ENCODE results near the gene PIGU. TPM values are rescaled to one million over a fixed set of nuclear protein-coding genes. Genes with fewer than 3 reads are reported as not detected.
"Not testable (repeated sequence)": the region's sequence is repeated elsewhere in the genome, so short reads cannot be mapped to it uniquely, and the experiment has no call there.

PIGU gene
- total RNA-seq, 4 donors from 2014 or later = 9.5 to 17.5 (median 12.5) TPM

DNA sequence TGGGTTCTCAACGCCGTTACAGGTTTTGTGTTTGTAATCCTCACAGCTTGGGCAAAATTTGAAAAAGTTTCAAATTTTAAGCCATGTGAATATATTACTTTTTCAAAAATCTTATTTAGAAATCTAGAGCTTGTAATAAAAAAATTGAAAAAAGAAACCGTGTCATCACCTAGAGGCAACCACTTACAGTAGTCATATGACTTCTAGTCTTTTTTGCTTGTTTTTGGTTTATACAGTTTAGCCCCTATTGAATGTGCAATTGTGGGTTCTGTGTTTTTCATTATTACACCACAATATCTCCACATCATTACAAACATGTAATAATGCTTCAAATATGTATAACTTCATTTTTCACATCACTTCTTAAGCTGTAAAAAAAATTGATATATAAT is 159.8 kb downstream of the PIGU start:
- no peaks in the 10 kb centered on the region for H3K27me3 ChIP-seq
- peak overlapping the region; percentile 61 to 72 for H3K4me3 ChIP-seq
- H3K27ac ChIP-seq = peak overlapping the region; percentile 97 to 98
- no peaks in the 10 kb centered on the region for H3K9me3 ChIP-seq
- DNase-seq = no peak
- no peaks in the 10 kb centered on the region for H3K36me3 ChIP-seq
- H3K4me1 ChIP-seq = peaks cover 0 to 6% of the 10 kb centered on the region in 2 donors
- intact Hi-C loops (cut with DNase I; ENCODE audit: low total_unique reads) = no loop called here
- TF ChIP-seq, protein P1, sequence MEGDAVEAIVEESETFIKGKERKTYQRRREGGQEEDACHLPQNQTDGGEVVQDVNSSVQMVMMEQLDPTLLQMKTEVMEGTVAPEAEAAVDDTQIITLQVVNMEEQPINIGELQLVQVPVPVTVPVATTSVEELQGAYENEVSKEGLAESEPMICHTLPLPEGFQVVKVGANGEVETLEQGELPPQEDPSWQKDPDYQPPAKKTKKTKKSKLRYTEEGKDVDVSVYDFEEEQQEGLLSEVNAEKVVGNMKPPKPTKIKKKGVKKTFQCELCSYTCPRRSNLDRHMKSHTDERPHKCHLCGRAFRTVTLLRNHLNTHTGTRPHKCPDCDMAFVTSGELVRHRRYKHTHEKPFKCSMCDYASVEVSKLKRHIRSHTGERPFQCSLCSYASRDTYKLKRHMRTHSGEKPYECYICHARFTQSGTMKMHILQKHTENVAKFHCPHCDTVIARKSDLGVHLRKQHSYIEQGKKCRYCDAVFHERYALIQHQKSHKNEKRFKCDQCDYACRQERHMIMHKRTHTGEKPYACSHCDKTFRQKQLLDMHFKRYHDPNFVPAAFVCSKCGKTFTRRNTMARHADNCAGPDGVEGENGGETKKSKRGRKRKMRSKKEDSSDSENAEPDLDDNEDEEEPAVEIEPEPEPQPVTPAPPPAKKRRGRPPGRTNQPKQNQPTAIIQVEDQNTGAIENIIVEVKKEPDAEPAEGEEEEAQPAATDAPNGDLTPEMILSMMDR (IDR thresholded peaks at IDR 0.05) = no peak
- TF ChIP-seq POLR2A (IDR thresholded peaks at IDR 0.05) = no peak

DNA sequence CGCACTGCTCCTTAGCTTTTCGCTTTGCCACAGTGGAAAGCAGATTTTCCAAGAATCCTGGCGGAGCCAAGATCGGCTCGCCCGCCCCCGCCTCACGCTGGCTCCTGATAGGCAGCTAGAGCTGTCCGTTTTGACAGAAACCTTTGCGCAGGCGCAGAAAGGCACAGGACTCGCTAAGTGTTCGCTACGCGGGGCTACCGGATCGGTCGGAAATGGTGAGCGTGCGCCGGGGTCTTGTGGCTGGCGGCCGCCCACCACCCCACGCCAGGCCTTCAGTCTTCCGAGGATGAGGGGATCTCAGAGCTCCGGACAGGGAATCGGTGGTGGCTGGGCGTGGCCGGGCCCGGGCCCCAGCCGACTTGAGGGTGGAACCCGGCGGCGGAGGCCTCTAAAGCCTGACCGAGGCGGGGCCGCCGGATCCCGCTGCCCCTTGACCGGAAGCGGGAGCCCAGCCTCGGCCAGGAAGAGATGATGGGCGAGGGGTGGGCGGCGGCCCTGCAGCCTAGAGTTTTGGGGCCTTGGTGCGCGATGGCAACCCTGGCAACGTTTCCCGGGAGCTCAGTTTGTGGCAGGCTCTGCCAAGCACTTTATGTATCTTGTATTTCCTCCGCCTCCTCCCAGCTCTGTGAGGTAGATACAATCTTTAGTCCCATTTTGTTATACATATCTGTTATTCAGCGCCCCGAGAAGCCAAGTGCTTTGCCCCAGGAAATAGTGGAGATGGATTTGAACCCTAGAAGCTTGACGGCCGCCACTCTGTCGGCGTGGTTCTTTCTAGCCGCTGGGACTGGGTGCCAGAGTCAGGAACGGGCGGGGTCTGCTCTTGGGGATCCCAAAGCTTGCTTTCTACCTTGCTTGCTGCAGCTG is 160.4 kb downstream of the PIGU start, which contains the start of gene DYNLRB1:
Gene DYNLRB1 (plus strand): TSS at position 176 of the 867 bp plus-strand sequence. CDS start 37 bp downstream, at position 213.
- peak; percentile 97 to 98 for DNase-seq
- intact Hi-C loops (cut with DNase I; ENCODE audit: low total_unique reads) = no loop called here
- H3K4me1 ChIP-seq = peaks cover 0 to 6% of the 10 kb centered on the region in 2 donors
- peak within 1 kb of the TSS; percentile 97 to 98 for H3K27ac ChIP-seq
- H3K9me3 ChIP-seq = no peaks in the 10 kb centered on the region
- H3K4me3 ChIP-seq = peak within 1 kb of the TSS; percentile 61 to 72
- H3K36me3 ChIP-seq = no peaks in the 10 kb centered on the region
- no peaks in the 10 kb centered on the region for H3K27me3 ChIP-seq
- peak; percentile 75 to 94 for TF ChIP-seq POLR2A (IDR thresholded peaks at IDR 0.05)
- TF ChIP-seq, protein P1 (IDR thresholded peaks at IDR 0.05) = peak in 1 of 4 experiments; percentile 20

DNA sequence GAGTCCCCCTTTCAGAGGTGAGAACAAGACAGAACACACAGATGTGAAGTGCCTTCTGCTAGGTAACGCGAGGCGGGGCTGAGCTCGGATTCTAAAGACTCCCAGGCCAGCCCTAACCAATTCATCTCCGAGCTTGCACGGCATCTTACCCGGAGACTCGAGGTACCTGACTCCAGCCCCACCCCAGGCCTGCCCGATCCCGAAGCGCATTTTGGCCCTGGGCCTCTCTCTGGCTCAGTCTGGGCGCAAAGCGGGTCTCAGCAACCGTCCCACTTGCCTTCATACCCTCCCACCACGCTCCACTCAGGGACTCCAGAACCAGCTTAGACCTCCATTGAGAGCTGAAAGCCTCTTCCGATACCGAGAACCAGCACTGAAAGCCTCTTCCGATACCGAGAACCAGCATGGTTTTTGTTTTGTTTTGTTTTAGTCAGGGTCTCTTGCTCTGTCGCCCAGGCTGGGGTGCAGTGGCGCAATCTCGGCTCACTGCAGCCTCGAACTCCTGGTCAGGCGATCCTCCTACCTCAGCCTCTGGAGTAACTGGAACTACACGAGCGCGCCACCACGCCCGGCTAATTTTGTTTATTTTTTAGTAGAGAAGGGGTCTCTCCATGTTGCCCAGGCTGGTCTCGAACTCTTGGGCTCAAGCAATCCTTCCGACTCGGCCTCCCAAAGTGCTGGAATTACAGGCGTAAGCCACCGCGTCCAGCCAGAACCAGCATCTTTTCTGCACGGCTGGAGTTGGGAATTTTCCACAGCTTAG is 161.2 kb downstream of the PIGU start:
- TF ChIP-seq POLR2A (IDR thresholded peaks at IDR 0.05) = no peak
- TF ChIP-seq, protein P1 (IDR thresholded peaks at IDR 0.05) = no peak
- Histone ChIP-seq H3K27ac (peak overlapping the region; percentile 97 to 98), H3K4me3 (peak overlapping the region; percentile 61 to 72), H3K9me3 (no peaks in the 10 kb centered on the region), H3K36me3 (no peaks in the 10 kb centered on the region), H3K4me1 (peaks cover 0 to 6% of the 10 kb centered on the region in 2 donors), H3K27me3 (no peaks in the 10 kb centered on the region)
- intact Hi-C loops (cut with DNase I; ENCODE audit: low total_unique reads) = no loop called here
- DNase-seq = peak; percentile 46 to 51

DNA sequence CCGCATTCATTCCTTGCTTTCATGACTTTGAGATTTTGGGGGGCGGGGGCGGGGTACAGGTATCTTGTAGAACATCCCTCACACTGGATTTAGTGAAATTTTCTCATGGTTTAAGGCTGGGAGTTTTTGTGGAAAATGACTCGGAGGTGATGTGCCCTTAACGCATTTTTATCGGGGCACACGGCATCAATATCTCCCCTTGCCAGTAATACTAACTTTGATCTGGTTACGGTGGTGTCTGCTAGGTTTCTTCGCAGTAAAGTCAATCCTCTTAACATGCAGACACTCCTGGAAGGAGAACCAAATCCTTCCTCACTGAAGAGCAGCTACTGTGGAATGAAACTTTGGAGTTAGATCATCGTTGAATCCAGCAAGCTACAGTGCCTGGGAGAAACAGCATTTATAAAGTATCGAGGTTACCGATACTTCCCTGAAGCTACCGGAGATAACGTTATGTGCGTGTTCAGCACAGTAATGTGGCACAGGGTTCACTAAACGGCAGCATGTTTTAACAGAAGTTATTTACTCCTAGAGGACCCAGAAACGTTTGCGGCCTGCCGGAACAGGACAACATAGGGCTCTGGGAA is 161.9 kb downstream of the PIGU start:
- peaks cover 0 to 6% of the 10 kb centered on the region in 2 donors for H3K4me1 ChIP-seq
- DNase-seq = no peak
- H3K27me3 ChIP-seq = no peaks in the 10 kb centered on the region
- H3K9me3 ChIP-seq = no peaks in the 10 kb centered on the region
- intact Hi-C loops (cut with DNase I; ENCODE audit: low total_unique reads) = no loop called here
- H3K27ac ChIP-seq = peak overlapping the region; percentile 97 to 98
- peak overlapping the region; percentile 61 to 72 for H3K4me3 ChIP-seq
- H3K36me3 ChIP-seq = no peaks in the 10 kb centered on the region
- TF ChIP-seq POLR2A (IDR thresholded peaks at IDR 0.05) = no peak
- TF ChIP-seq, protein P1 (IDR thresholded peaks at IDR 0.05) = no peak

DNA sequence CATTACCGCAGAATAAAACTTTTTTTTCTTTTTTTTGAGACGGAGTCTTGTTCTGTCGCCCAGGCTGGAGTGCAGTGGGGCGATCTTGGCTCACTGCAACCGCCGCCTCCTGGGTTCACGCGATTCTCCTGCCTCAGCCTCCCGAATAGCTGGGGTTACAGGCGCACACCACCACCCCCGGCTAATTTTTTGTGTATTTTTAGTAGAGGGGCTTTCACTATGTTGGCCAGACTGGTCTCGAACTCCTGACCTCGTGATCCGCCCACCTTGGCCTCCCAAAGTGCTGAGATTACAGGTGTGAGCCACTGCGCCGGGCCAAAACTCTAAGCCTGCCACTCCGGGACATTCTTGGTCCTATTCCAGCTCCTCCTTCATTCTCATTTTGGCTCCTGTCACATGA is 162.9 kb downstream of the PIGU start:
- H3K27me3 ChIP-seq; H3K4me1 ChIP-seq; intact Hi-C loops (cut with DNase I; ENCODE audit: low total_unique reads); DNase-seq; H3K27ac ChIP-seq; H3K4me3 ChIP-seq; H3K9me3 ChIP-seq; H3K36me3 ChIP-seq: not testable (repeated sequence)
